SK-N-SH (cell line): ENCODE measurements around the gene IL11RA. TPM values are rescaled to one million over a fixed set of nuclear protein-coding genes. Genes with fewer than 3 reads are reported as not detected.

ENCODE experiments used
- CTCF ChIA-PET: fragments of 300-600, 350-600 bp; formaldehyde crosslinking; extraction: SDS; loops from one replicate; lab custom pipeline; 2021; lab: Yijun Ruan, JAX
- POLR2A ChIA-PET: fragments of 350-600 bp; sonication (Branson Sonifier 250); formaldehyde crosslinking; extraction: SDS; loops from one replicate; lab custom pipeline; 2020; ENCODE audit warnings: antibody characterized with exemption, inconsistent platforms; lab: Yijun Ruan, JAX
- DNase-seq: peaks from one replicate; pipeline ENCODE4 v3.0.0; 2012
- H2AFZ ChIP-seq: fragments of 200-600 bp; sonication (generic); 2 replicates; pipeline ENCODE4 v1.8.1; 2016; ENCODE audit warnings: antibody characterized with exemption, mild to moderate bottlenecking, low read depth
- H3F3A ChIP-seq: fragments of 200-600 bp; sonication (generic); replicated peaks from 2 replicates; pipeline ENCODE3; 2016; ENCODE audit warnings: antibody characterized with exemption, mild to moderate bottlenecking; ENCODE audit not compliant: insufficient read depth
- H3K27ac ChIP-seq, 2 experiments: fragments of 200-500 bp in 1 of 2; fragments of 200-600 bp in 1 of 2; sonication (Bioruptor generic) in 1 of 2; sonication (generic), shearing (Covaris generic) in 1 of 2; 2 replicates each; pipeline versions ENCODE4 v1.5.1 to v1.6.1; 2014 to 2016; ENCODE audit warnings: low read depth in 2 of 2, inconsistent platforms in 1 of 2, low read length in 1 of 2, mild to moderate bottlenecking in 1 of 2, mixed read lengths in 1 of 2
- H3K27me3 ChIP-seq: fragments of 200-600 bp; sonication (generic), shearing (Covaris generic); 2 replicates; pipeline ENCODE4 v1.6.1; 2016; ENCODE audit warnings: mixed run types; ENCODE audit not compliant: insufficient read depth
- H3K36me3 ChIP-seq, 2 experiments: fragments of 200-500 bp in 1 of 2; fragments of 200-600 bp in 1 of 2; sonication (Bioruptor generic) in 1 of 2; sonication (generic) in 1 of 2; replicated peaks in 1 of 2; 2 replicates each; pipeline versions ENCODE3 to v1.5.1; 2014 to 2016; ENCODE audit warnings: low read length in 1 of 2, mild to moderate bottlenecking in 1 of 2; ENCODE audit not compliant: insufficient read depth in 2 of 2, control insufficient read depth in 1 of 2
- H3K4me1 ChIP-seq, 2 experiments: fragments of 200-500 bp in 1 of 2; fragments of 200-600 bp in 1 of 2; sonication (Bioruptor generic) in 1 of 2; sonication (generic), shearing (Covaris generic) in 1 of 2; 2 replicates each; pipeline versions ENCODE4 v1.5.1 to v1.6.1; 2014 to 2016; ENCODE audit warnings: low read depth in 1 of 2, low read length in 1 of 2, mixed run types in 1 of 2; ENCODE audit not compliant: insufficient read depth in 2 of 2, control insufficient read depth in 1 of 2
- H3K4me2 ChIP-seq: fragments of 200-600 bp; sonication (generic), shearing (Covaris generic); 2 replicates; pipeline ENCODE4 v1.6.1; 2017; ENCODE audit warnings: mixed run types
- H3K4me3 ChIP-seq, 2 experiments: fragments of 200-500 bp in 1 of 2; fragments of 200-600 bp in 1 of 2; sonication (Bioruptor generic) in 1 of 2; sonication (generic), shearing (Covaris generic) in 1 of 2; 2 replicates each; pipeline versions ENCODE4 v1.5.1 to v1.8.1; 2014 to 2016; ENCODE audit warnings: low read depth in 2 of 2, inconsistent platforms in 1 of 2, low read length in 1 of 2, mild to moderate bottlenecking in 1 of 2, mixed read lengths in 1 of 2, moderate library complexity in 1 of 2
- H3K79me2 ChIP-seq: fragments of 200-600 bp; sonication (generic); 2 replicates; pipeline ENCODE4 v1.8.1; 2017; ENCODE audit warnings: mild to moderate bottlenecking; ENCODE audit not compliant: insufficient read depth
- H3K9ac ChIP-seq: fragments of 200-600 bp; sonication (generic); 2 replicates; pipeline ENCODE4 v1.6.1; 2017; ENCODE audit warnings: mixed run types
- H3K9me2 ChIP-seq: fragments of 200-600 bp; sonication (generic); 2 replicates; pipeline ENCODE4 v1.6.1; 2017; ENCODE audit warnings: mixed run types
- H3K9me3 ChIP-seq: fragments of 200-600 bp; sonication (generic); 2 replicates; pipeline ENCODE4 v1.6.1; 2017; ENCODE audit warnings: mixed run types, mild to moderate bottlenecking, moderate library complexity
- H4K20me1 ChIP-seq: fragments of 200-600 bp; sonication (generic); 2 replicates; pipeline ENCODE4 v1.6.1; 2017; ENCODE audit warnings: mild to moderate bottlenecking, mixed run types; ENCODE audit not compliant: insufficient read depth
- CHD2 ChIP-seq: fragments of 150-350 bp; IDR thresholded peaks from 2 replicates; pipeline ENCODE4 v1.6.1; 2018; ENCODE audit warnings: low read length; ENCODE audit not compliant: partially characterized antibody
- ELF1 ChIP-seq: IDR thresholded peaks from 2 replicates; pipeline ENCODE4 v1.4.0; 2012
- EP300 ChIP-seq, 2 experiments: IDR thresholded peaks; 2 replicates each; pipeline versions ENCODE4 v1.4.0 to v1.6.1; 2012; ENCODE audit warnings: borderline replicate concordance in 1 of 2, low read depth in 1 of 2, low read length in 1 of 2
- FOSL2 ChIP-seq: IDR thresholded peaks from 2 replicates; pipeline ENCODE4 v1.4.0; 2012; ENCODE audit warnings: low read depth, mild to moderate bottlenecking, moderate library complexity, borderline replicate concordance
- FOXM1 ChIP-seq: IDR thresholded peaks from 2 replicates; pipeline ENCODE4 v1.4.0; 2012; ENCODE audit warnings: low read depth, mild to moderate bottlenecking
- GATA2 ChIP-seq: sonication (generic); formaldehyde crosslinking; IDR thresholded peaks from 2 replicates; pipeline ENCODE4 v1.5.0; 2020; ENCODE audit warnings: mild to moderate bottlenecking, missing genetic modification reagents
- MXI1 ChIP-seq: IDR thresholded peaks from 2 replicates; pipeline ENCODE4 v1.6.1; 2012; ENCODE audit warnings: mild to moderate bottlenecking, low read depth, low read length, improper control_type of control experiment
- NFIC ChIP-seq: IDR thresholded peaks from 2 replicates; pipeline ENCODE4 v1.4.0; 2012; ENCODE audit warnings: borderline replicate concordance
- RAD21 ChIP-seq: IDR thresholded peaks from 2 replicates; pipeline ENCODE4 v1.6.1; 2012; ENCODE audit warnings: mild to moderate bottlenecking, low read length
- RCOR1 ChIP-seq: fragments of 150-350 bp; IDR thresholded peaks from 2 replicates; pipeline ENCODE4 v1.6.1; 2017; ENCODE audit warnings: antibody characterized with exemption, low read length
- RFX5 ChIP-seq: IDR thresholded peaks from 2 replicates; pipeline ENCODE4 v1.6.1; 2012; ENCODE audit warnings: mild to moderate bottlenecking, improper control_type of control experiment, low read length
- SIN3A ChIP-seq: IDR thresholded peaks from 2 replicates; pipeline ENCODE4 v1.6.1; 2012; ENCODE audit warnings: low read depth, mild to moderate bottlenecking, low read length, moderate library complexity, borderline replicate concordance
- SMC3 ChIP-seq: IDR thresholded peaks from 2 replicates; pipeline ENCODE4 v1.6.1; 2012; ENCODE audit warnings: low read depth, low read length, improper control_type of control experiment
- TAF1 ChIP-seq: IDR thresholded peaks from 2 replicates; pipeline ENCODE4 v1.6.1; 2012; ENCODE audit warnings: low read depth, mild to moderate bottlenecking, low read length, moderate library complexity, borderline replicate concordance
- TCF12 ChIP-seq: IDR thresholded peaks from 2 replicates; pipeline ENCODE4 v1.4.0; 2012
- USF2 ChIP-seq: fragments of 150-350 bp; IDR thresholded peaks from 2 replicates; pipeline ENCODE4 v1.6.1; 2017; ENCODE audit warnings: antibody characterized with exemption, low read length, low read depth, borderline replicate concordance
- YY1 ChIP-seq: IDR thresholded peaks from 2 replicates; pipeline ENCODE4 v1.4.0; 2012; ENCODE audit warnings: low read depth, mild to moderate bottlenecking
- WGBS: methylation state at CpG from one replicate; pipeline ENCODE4 v1.1.6; 2017; ENCODE audit warnings: low lambda C conversion rate; 5-methylcytosine and 5-hydroxymethylcytosine counted together
- polyA plus RNA-seq, 3 experiments: library from polyadenylated mRNA; depleted of rRNA; stranded (reverse); fragments of >200 nt; gene quantifications; 2 replicates each; pipeline ENCODE4 v1.2.3, GENCODE V29; 2012
- TF ChIP-seq, protein P1 (sequence below): fragments of 200-600 bp; sonication (generic); IDR thresholded peaks from 2 replicates; pipeline ENCODE4 v1.6.1; 2017; ENCODE audit warnings: antibody characterized with exemption, mild to moderate bottlenecking, moderate library complexity

IL11RA gene
- polyA plus RNA-seq, 1 of the 3 experiments (the other 2 are of a cell fraction), result 16.5 TPM

DNA sequence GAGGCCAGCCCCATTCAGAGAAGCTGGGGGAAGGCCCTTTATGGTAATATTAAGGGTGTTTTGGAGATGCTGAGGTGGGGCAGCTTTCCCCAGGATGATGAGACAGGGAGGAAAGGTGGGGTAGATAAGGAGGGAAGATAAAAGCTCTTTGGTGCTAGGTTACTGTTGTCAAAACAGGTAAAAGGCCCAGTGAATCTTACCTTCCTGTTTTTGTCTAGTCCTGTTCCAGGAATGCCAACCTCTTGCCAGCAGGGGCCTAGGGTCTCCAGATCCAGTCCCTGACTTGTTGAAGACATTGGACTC is 11.3 kb downstream of the IL11RA start:
- no peak for DNase-seq
- Histone ChIP-seq H3K9ac (no peak overlapping the region), H3K27me3 (no peaks in the 10 kb centered on the region), H3K27ac (no peak overlapping the region), H2AFZ (no peak overlapping the region), H3K36me3 (peaks cover 0 to under 1% of the 10 kb centered on the region in 2 experiments), H3K9me3 (no peaks in the 10 kb centered on the region), H3K4me3 (no peak overlapping the region), H3K4me2 (no peak overlapping the region), H3K9me2 (no peaks in the 10 kb centered on the region), H3K79me2 (peaks cover 20% of the 10 kb centered on the region; the same call in 1 of the 2 replicates), H3F3A (peaks cover 13% of the 10 kb centered on the region), H3K4me1 (peaks cover 8 to 12% of the 10 kb centered on the region in 2 experiments; a peak in 3 of 4 replicates), H4K20me1 (no peaks in the 10 kb centered on the region)
- POLR2A ChIA-PET, result no interaction called here
- CTCF ChIA-PET, result interaction anchor here (0.7 to 8.1 kb wide), 6 partner anchors 11 to 49 kb away, joined by 4 to 56 read pairs (median 14); partner anchors contain the start of genes ARID3C, GALT and IL11RA
- TF ChIP-seq FOSL2, result no peak
- no peak for TF ChIP-seq USF2
- TF ChIP-seq CHD2, result no peak
- TF ChIP-seq ELF1, result no peak
- TF ChIP-seq GATA2 (CRISPR knock-in tag), result no peak
- TF ChIP-seq FOXM1, result no peak
- no peak for TF ChIP-seq RCOR1
- no peak for TF ChIP-seq TCF12
- TF ChIP-seq NFIC, result no peak
- TF ChIP-seq YY1, result no peak
- TF ChIP-seq EP300 (IDR thresholded peaks at IDR 0.05; ENCODE audit: borderline replicate concordance in 1 of 2, low read depth in 1 of 2, low read length in 1 of 2), result no peak
- TF ChIP-seq TAF1, result no peak
- TF ChIP-seq SIN3A, result no peak
- TF ChIP-seq, all 33 proteins: peak for 0

- H3K9ac ChIP-seq, result peak overlapping the region; percentile 56; the same call in 1 of the 2 replicates
- CTCF ChIA-PET, result interaction anchor here (0.8 to 8.1 kb wide), 18 partner anchors 8 to 1031 kb away, joined by 3 to 56 read pairs (median 4); partner anchors contain the start of genes ARID3C, CCL19, GALT and IL11RA
- POLR2A ChIA-PET, result interaction anchor here (1.0 to 1.6 kb wide), 4 partner anchors 10 to 27 kb away, joined by 3 to 10 read pairs (median 6); partner anchors contain the start of genes GALT and SIGMAR1
Measured at GRCh38 chr9:34664281-34665066, 12.5 kb downstream of the IL11RA start.

More at GRCh38 chr9:34664281-34665066, 12.5 kb downstream of the IL11RA start:
- Histone ChIP-seq H3K9me2 (no peaks in the 10 kb centered on the region), H3K27me3 (no peaks in the 10 kb centered on the region), H3K36me3 (peaks cover 0 to 2% of the 10 kb centered on the region in 2 experiments), H3K79me2 (peaks cover 20% of the 10 kb centered on the region; the same call in 1 of the 2 replicates), H2AFZ (peak overlapping the region; percentile 86; the same call in 1 of the 2 replicates), H3K4me3 (peak overlapping the region; percentile 64 to 80), H3K4me1 (peaks cover 8 to 12% of the 10 kb centered on the region in 2 experiments; a peak in 3 of 4 replicates), H3K9me3 (no peaks in the 10 kb centered on the region), H3K27ac (peak overlapping the region; percentile 28 to 83), H3F3A (peaks cover 13% of the 10 kb centered on the region), H4K20me1 (no peaks in the 10 kb centered on the region), H3K4me2 (peak overlapping the region; percentile 92)
- DNase-seq, result peak; percentile 69
- TF ChIP-seq MXI1 (0 out of 2 replicates have a peak, but pooled peaks have one; percentile 18), RFX5 (no peak), RAD21 (peak; percentile 55), EP300 (IDR thresholded peaks at IDR 0.05; ENCODE audit: borderline replicate concordance in 1 of 2, low read depth in 1 of 2, low read length in 1 of 2) (no peak), SMC3 (peak; percentile 58), FOXM1 (no peak), FOSL2 (no peak)
- TF ChIP-seq, protein P1, sequence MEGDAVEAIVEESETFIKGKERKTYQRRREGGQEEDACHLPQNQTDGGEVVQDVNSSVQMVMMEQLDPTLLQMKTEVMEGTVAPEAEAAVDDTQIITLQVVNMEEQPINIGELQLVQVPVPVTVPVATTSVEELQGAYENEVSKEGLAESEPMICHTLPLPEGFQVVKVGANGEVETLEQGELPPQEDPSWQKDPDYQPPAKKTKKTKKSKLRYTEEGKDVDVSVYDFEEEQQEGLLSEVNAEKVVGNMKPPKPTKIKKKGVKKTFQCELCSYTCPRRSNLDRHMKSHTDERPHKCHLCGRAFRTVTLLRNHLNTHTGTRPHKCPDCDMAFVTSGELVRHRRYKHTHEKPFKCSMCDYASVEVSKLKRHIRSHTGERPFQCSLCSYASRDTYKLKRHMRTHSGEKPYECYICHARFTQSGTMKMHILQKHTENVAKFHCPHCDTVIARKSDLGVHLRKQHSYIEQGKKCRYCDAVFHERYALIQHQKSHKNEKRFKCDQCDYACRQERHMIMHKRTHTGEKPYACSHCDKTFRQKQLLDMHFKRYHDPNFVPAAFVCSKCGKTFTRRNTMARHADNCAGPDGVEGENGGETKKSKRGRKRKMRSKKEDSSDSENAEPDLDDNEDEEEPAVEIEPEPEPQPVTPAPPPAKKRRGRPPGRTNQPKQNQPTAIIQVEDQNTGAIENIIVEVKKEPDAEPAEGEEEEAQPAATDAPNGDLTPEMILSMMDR, result peak; percentile 90
- 20% methylated on average over 17 of the region's 18 CpGs for WGBS
